Adrenal gland (tissue), 12 donors: ENCODE results near the gene ATP6V1D. TPM values are rescaled to one million over a fixed set of nuclear protein-coding genes. Genes with fewer than 3 reads are reported as not detected.

Source experiments
- DNase-seq, 7 donors: peaks; one replicate each; pipeline ENCODE4 v3.0.0-alpha.2; 2019 to 2020
- H3K27ac ChIP-seq, 5 donors: fragments of 200-600 bp; sonication (generic) in 4 of 5; 1 replicate in 3 of 5; 2 replicates in 2 of 5; pipeline versions ENCODE4 v1.5.1 to v1.8.0; 2016 to 2020; ENCODE audit warnings: mild to moderate bottlenecking in 1 of 5
- H3K27me3 ChIP-seq: fragments of 200-600 bp; 2 replicates; pipeline ENCODE4 v1.8.0; 2021
- H3K36me3 ChIP-seq, 2 donors: fragments of 200-600 bp; replicated peaks in 1 of 2; 1 replicate in 1 of 2; 2 replicates in 1 of 2; pipeline versions ENCODE4 v1.5.1 to v1.8.0; 2018 to 2022
- H3K4me1 ChIP-seq, 2 donors: fragments of 200-600 bp; replicated peaks in 1 of 2; 1 replicate in 1 of 2; 2 replicates in 1 of 2; pipeline versions ENCODE4 v1.5.1 to v1.8.0; 2018 to 2021
- H3K4me3 ChIP-seq, 4 donors: fragments of 200-600 bp; sonication (generic) in 3 of 4; one replicate each; pipeline ENCODE4 v1.5.1; 2016 to 2018
- H3K9me3 ChIP-seq, 3 donors: fragments of 200-600 bp; sonication (generic) in 1 of 3; replicated peaks in 1 of 3; 1 replicate in 2 of 3; 2 replicates in 1 of 3; pipeline versions ENCODE4 v1.5.1 to v1.8.0; 2016 to 2021
- POLR2A ChIP-seq, 2 donors: fragments of 450-650 bp; IDR thresholded peaks; one replicate each; pipeline ENCODE4 v1.6.1; 2017; ENCODE audit warnings: antibody characterized with exemption in 2 of 2, mild to moderate bottlenecking in 2 of 2, moderate library complexity in 1 of 2
- WGBS, 4 donors: extraction: QIAGEN DNeasy Blood & Tissue Kit in 2 of 4; methylation state at CpG; one replicate each; pipeline versions ENCODE4 v1.1.5 to v1.1.7; 2013 to 2017; 5-methylcytosine and 5-hydroxymethylcytosine counted together
- intact Hi-C, 2 donors: fragments of 100-400 bp; cut with DNase I; formaldehyde crosslinking; loops; one replicate each; pipeline versions ENCODE4 v1.14.1 to v1.15.0; 2022 to 2023
- polyA plus RNA-seq, 3 donors: library from polyadenylated mRNA; stranded (reverse); fragments of 200-250 nt in 2 of 3; fragments of 350-450 nt in 1 of 3; fragmentation: Illumina TruSeq in 1 of 3; extraction: RNeasy Lipid Tissue Mini Kit (QIAGEN cat#74804) in 1 of 3; gene quantifications; one replicate each; pipeline ENCODE4 v1.2.3, GENCODE V29; 2013 to 2014
- total RNA-seq, 9 donors: library from RNA; depleted of rRNA in 4 of 9; stranded (reverse); fragments of >200 nt in 4 of 9; fragments of 120-200 nt in 1 of 9; fragmentation: NEBNext Ultra II Directional in 1 of 9; extraction: Animal tissue kit (Norgen Biotek cat#: 25700) in 1 of 9; gene quantifications; one replicate each; pipeline versions ENCODE4 v1.1.0 to v1.2.4, GENCODE V29; 2013 to 2023
- TF ChIP-seq, protein P1 (sequence below), 6 experiments: fragments of 450-650 bp in 4 of 6; fragments of 200-600 bp in 2 of 6; sonication (generic) in 1 of 6; IDR thresholded peaks; 1 replicate in 5 of 6; 2 replicates in 1 of 6; pipeline versions ENCODE4 v1.5.1 to v1.8.0; 2016 to 2021; ENCODE audit warnings: antibody characterized with exemption in 6 of 6, mild to moderate bottlenecking in 2 of 6, moderate library complexity in 1 of 6
- donor health status: healthy with polysubstance abuse.
- donor health status: Bipolar disorder and iron deficiency.
- donor health status: DM: yes; HTN: yes; CAD: no.
- donor health status: DM: no; HTN: no; CAD: no.
- donor health status: DM: no; HTN: no; CAD: no.
- donor health status: DM: yes; HTN: yes; CAD: no.

The ATP6V1D gene
- total and polyA plus RNA-seq, 12 donors = 55.3 to 388 (median 160) TPM

DNA sequence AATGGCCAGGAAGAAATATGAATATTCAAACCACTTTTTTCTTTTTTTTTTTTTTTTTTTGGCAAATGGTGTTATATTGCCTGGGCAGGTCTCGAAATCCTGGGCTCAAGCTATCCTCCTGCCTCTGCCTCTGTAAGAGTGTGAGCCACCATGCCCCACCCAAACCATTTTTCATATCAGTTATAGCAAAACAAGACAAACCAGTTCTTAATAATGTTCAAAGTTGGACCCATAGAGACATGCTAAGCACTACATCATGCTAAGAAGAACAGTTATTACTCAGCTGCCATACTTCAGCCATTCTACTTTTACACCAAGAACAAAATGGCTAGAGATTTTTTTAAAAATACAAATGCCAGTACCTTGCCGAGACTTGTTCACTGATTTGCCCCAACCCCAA lies 26.0 kb upstream of the ATP6V1D start:
- no peak for DNase-seq
- intact Hi-C loops = no loop called here
- WGBS, 4 donors = 86 to 100% (median 99%) methylated on average over 2 of the region's 2 CpGs
- H3K27ac ChIP-seq = no peak overlapping the region
- no peak overlapping the region for H3K4me3 ChIP-seq
- no peaks in the 10 kb centered on the region for H3K9me3 ChIP-seq
- peaks cover 0 to 7% of the 10 kb centered on the region in 2 donors for H3K4me1 ChIP-seq
- TF ChIP-seq, protein P1, sequence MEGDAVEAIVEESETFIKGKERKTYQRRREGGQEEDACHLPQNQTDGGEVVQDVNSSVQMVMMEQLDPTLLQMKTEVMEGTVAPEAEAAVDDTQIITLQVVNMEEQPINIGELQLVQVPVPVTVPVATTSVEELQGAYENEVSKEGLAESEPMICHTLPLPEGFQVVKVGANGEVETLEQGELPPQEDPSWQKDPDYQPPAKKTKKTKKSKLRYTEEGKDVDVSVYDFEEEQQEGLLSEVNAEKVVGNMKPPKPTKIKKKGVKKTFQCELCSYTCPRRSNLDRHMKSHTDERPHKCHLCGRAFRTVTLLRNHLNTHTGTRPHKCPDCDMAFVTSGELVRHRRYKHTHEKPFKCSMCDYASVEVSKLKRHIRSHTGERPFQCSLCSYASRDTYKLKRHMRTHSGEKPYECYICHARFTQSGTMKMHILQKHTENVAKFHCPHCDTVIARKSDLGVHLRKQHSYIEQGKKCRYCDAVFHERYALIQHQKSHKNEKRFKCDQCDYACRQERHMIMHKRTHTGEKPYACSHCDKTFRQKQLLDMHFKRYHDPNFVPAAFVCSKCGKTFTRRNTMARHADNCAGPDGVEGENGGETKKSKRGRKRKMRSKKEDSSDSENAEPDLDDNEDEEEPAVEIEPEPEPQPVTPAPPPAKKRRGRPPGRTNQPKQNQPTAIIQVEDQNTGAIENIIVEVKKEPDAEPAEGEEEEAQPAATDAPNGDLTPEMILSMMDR (IDR thresholded peaks at IDR 0.05) = no peak
- no peaks in the 10 kb centered on the region for H3K27me3 ChIP-seq
- peaks cover 0 to 48% of the 10 kb centered on the region in 2 donors for H3K36me3 ChIP-seq

DNA sequence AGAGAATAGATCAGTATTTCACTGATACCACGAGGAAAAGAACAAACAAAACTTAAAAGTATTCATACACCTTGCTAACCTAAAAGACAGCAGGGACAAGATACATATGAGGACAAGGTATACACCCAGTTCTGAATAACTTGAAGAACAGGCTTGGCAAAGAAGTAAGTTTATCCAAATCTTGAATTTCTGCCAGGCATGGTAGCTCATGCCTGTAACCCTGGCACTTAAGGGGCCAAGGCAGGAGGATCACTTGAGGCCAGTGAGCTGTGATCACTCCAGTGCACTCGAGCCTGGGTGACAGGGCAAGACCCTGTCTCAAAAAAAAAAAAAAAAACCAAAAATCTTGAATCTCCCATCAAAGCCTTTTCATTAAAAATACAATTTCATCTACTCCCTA lies 25.5 kb upstream of the ATP6V1D start:
- peaks cover 0 to 7% of the 10 kb centered on the region in 2 donors for H3K4me1 ChIP-seq
- WGBS, 4 donors = 61 to 82% (median 69%) methylated on average over 2 of the region's 2 CpGs
- no peak for DNase-seq
- intact Hi-C loops = no loop called here
- H3K27ac ChIP-seq = no peak overlapping the region
- H3K27me3 ChIP-seq = no peaks in the 10 kb centered on the region
- no peaks in the 10 kb centered on the region for H3K9me3 ChIP-seq
- H3K4me3 ChIP-seq = no peak overlapping the region
- TF ChIP-seq, protein P1 (IDR thresholded peaks at IDR 0.05) = no peak
- no peak for TF ChIP-seq POLR2A (IDR thresholded peaks at IDR 0.05)
- H3K36me3 ChIP-seq = peaks cover 0 to 52% of the 10 kb centered on the region in 2 donors

DNA sequence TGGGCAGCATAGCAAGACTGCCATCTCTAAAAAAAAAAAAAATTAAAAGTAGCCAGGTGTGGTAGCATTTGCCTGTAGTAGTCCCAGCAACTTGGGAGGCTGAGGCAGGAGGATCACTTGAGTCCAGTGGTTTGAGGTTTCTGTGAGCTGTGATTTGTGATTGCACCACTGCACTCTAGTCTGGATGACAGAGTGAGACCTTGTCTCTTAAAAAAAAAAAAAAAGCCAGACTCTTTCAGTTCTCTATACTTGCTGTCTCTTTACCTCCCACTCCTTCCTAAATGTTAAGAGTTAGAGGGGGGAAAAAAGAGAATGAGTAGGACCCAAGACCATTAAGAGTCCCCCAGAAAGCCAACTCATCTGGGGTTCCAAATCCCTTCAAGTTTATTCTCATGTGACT lies 18.3 kb upstream of the ATP6V1D start:
- Histone ChIP-seq H3K4me1 (no peaks in the 10 kb centered on the region), H3K4me3 (no peak overlapping the region), H3K9me3 (no peaks in the 10 kb centered on the region), H3K27me3 (no peaks in the 10 kb centered on the region), H3K27ac (no peak overlapping the region), H3K36me3 (peaks cover 0 to 76% of the 10 kb centered on the region in 2 donors)
- no peak for DNase-seq
- intact Hi-C loops = no loop called here
- no peak for TF ChIP-seq POLR2A (IDR thresholded peaks at IDR 0.05)
- TF ChIP-seq, protein P1 (IDR thresholded peaks at IDR 0.05) = no peak

DNA sequence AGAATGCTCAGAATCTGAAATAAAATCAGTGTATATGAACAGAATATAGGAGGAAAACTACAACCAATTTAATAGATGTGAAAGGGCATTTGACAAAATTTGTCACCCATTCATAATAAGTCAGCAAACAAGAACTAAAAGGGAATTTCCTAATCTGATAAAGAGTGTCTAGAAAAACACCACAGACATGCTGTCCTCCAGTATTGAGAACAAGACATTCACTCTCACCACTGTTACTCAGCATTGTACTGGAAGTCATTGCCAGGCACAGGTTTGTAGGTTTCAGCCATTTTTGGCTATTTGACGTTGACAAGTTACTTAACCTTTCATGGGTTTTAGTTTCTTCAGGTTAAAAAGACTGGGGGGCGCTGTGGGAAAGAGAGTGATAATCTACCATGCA lies 13.7 kb upstream of the ATP6V1D start:
- TF ChIP-seq POLR2A (IDR thresholded peaks at IDR 0.05) = no peak
- TF ChIP-seq, protein P1 (IDR thresholded peaks at IDR 0.05) = no peak
- DNase-seq = no peak
- no peaks in the 10 kb centered on the region for H3K9me3 ChIP-seq
- H3K27ac ChIP-seq = peak overlapping the region in 1 of 5 donors; percentile 10
- H3K27me3 ChIP-seq = no peaks in the 10 kb centered on the region
- WGBS, 4 donors = 83 to 89% (median 85%) methylated on average over 2 of the region's 2 CpGs
- no peak overlapping the region for H3K4me3 ChIP-seq
- intact Hi-C loops = no loop called here
- H3K36me3 ChIP-seq = peaks cover 0 to 50% of the 10 kb centered on the region in 2 donors
- H3K4me1 ChIP-seq = peaks cover 10 to 18% of the 10 kb centered on the region in 2 donors
